Parathyroid adenoma (tissue), 2 donors: Measurements from ENCODE around the gene SENP8.
A peak's percentile ranks its signal among the peaks of the same experiment; 100 is the strongest.

Source experiments
- H2AFZ ChIP-seq: fragments of 300-600 bp; sonication (generic); one replicate; pipeline ENCODE4 v1.7.0; 2017; ENCODE audit warnings: antibody characterized with exemption, mild to moderate bottlenecking
- H3K27ac ChIP-seq: fragments of 300-600 bp; sonication (generic); one replicate; pipeline ENCODE4 v1.7.0; 2017
- H3K27me3 ChIP-seq: fragments of 300-600 bp; sonication (generic); one replicate; pipeline ENCODE4 v1.7.0; 2017; ENCODE audit warnings: low read length; ENCODE audit not compliant: control insufficient read depth, insufficient read depth
- H3K36me3 ChIP-seq: fragments of 300-600 bp; sonication (generic); one replicate; pipeline ENCODE4 v1.7.0; 2017; ENCODE audit warnings: low read length; ENCODE audit not compliant: control insufficient read depth, insufficient read depth
- H3K4me1 ChIP-seq: fragments of 300-600 bp; sonication (generic); one replicate; pipeline ENCODE4 v1.7.0; 2017; ENCODE audit warnings: control low read depth
- H3K4me2 ChIP-seq: fragments of 300-600 bp; sonication (generic); one replicate; pipeline ENCODE4 v1.7.0; 2017; ENCODE audit warnings: low read length
- H3K4me3 ChIP-seq: fragments of 300-600 bp; sonication (generic); one replicate; pipeline ENCODE4 v1.7.0; 2017; ENCODE audit warnings: low read depth, low read length
- H3K79me2 ChIP-seq: fragments of 300-600 bp; sonication (generic); one replicate; pipeline ENCODE4 v1.7.0; 2017; ENCODE audit warnings: control low read depth
- H3K9ac ChIP-seq: fragments of 300-600 bp; sonication (generic); one replicate; pipeline ENCODE4 v1.7.0; 2017; ENCODE audit warnings: mild to moderate bottlenecking
- H3K9me3 ChIP-seq: fragments of 300-600 bp; sonication (generic); one replicate; pipeline ENCODE4 v1.7.0; 2017; ENCODE audit warnings: low read length; ENCODE audit not compliant: control insufficient read depth
- CTCF ChIP-seq: fragments of 300-600 bp; sonication (generic); IDR thresholded peaks from one replicate; pipeline ENCODE4 v1.7.0; 2017; ENCODE audit warnings: antibody characterized with exemption, mild to moderate bottlenecking
- donor health status: primary hyperparathyroidism.

Gene SENP8

GRCh38 chr15:72117486-72118016, 652 bp upstream of the SENP8 start:
- H3K27me3 ChIP-seq, result no peaks in the 10 kb centered on the region
- peaks cover 3% of the 10 kb centered on the region for H3K79me2 ChIP-seq
- peak overlapping the region; percentile 70 for H3K4me3 ChIP-seq
- no peak for TF ChIP-seq CTCF
- no peaks in the 10 kb centered on the region for H3K9me3 ChIP-seq
- H3K27ac ChIP-seq, result peak overlapping the region; percentile 72
- peak overlapping the region; percentile 95 for H3K4me2 ChIP-seq
- no peak overlapping the region for H3K9ac ChIP-seq
- peak overlapping the region; percentile 84 for H2AFZ ChIP-seq
- H3K4me1 ChIP-seq, result no peaks in the 10 kb centered on the region
- no peaks in the 10 kb centered on the region for H3K36me3 ChIP-seq

- H3K27ac ChIP-seq, result no peak overlapping the region
- peaks cover 3% of the 10 kb centered on the region for H3K79me2 ChIP-seq
- H3K4me3 ChIP-seq, result no peak overlapping the region
- no peaks in the 10 kb centered on the region for H3K27me3 ChIP-seq
- no peak overlapping the region for H3K4me2 ChIP-seq
- no peaks in the 10 kb centered on the region for H3K4me1 ChIP-seq
- TF ChIP-seq CTCF, result no peak
- no peaks in the 10 kb centered on the region for H3K36me3 ChIP-seq
- H3K9me3 ChIP-seq, result no peaks in the 10 kb centered on the region
- H3K9ac ChIP-seq, result no peak overlapping the region
- no peak overlapping the region for H2AFZ ChIP-seq
Observed at GRCh38 chr15:72124218-72124617, 6.0 kb downstream of the SENP8 start.

GRCh38 chr15:72127724-72128322, 9.6 kb downstream of the SENP8 start:
- Histone ChIP-seq H2AFZ (no peak overlapping the region), H3K79me2 (peaks cover 3% of the 10 kb centered on the region)
- no peak for TF ChIP-seq CTCF

GRCh38 chr15:72128359-72128758, 10.2 kb downstream of the SENP8 start:
- Histone ChIP-seq H3K9ac (no peak overlapping the region), H2AFZ (no peak overlapping the region), H3K79me2 (peaks cover 3% of the 10 kb centered on the region), H3K4me3 (no peak overlapping the region), H3K4me2 (no peak overlapping the region), H3K9me3 (no peaks in the 10 kb centered on the region), H3K4me1 (no peaks in the 10 kb centered on the region), H3K36me3 (no peaks in the 10 kb centered on the region), H3K27me3 (no peaks in the 10 kb centered on the region), H3K27ac (no peak overlapping the region)
- TF ChIP-seq CTCF, result no peak

More at GRCh38 chr15:72127724-72128322, 9.6 kb downstream of the SENP8 start:
- Histone ChIP-seq H3K4me1 (no peaks in the 10 kb centered on the region), H3K4me3 (no peak overlapping the region), H3K27me3 (no peaks in the 10 kb centered on the region), H3K9me3 (no peaks in the 10 kb centered on the region), H3K4me2 (no peak overlapping the region), H3K9ac (no peak overlapping the region), H3K36me3 (no peaks in the 10 kb centered on the region), H3K27ac (no peak overlapping the region)

GRCh38 chr15:72130272-72130671, 12.1 kb downstream of the SENP8 start:
- no peak overlapping the region for H3K4me3 ChIP-seq
- no peak overlapping the region for H3K4me2 ChIP-seq
- H3K36me3 ChIP-seq, result no peaks in the 10 kb centered on the region
- H3K27ac ChIP-seq, result no peak overlapping the region
- H3K79me2 ChIP-seq, result no peaks in the 10 kb centered on the region
- TF ChIP-seq CTCF, result no peak
- no peak overlapping the region for H2AFZ ChIP-seq
- no peak overlapping the region for H3K9ac ChIP-seq
- no peaks in the 10 kb centered on the region for H3K4me1 ChIP-seq
- no peaks in the 10 kb centered on the region for H3K9me3 ChIP-seq
- H3K27me3 ChIP-seq, result no peaks in the 10 kb centered on the region
